ENCODE results near the gene STIMATE. TPM values are rescaled to one million over a fixed set of nuclear protein-coding genes. Genes with fewer than 3 reads are reported as not detected.

The STIMATE gene
- total and polyA plus RNA-seq, 2 donors from 2014 or later, result 21.4 to 23.3 TPM

GRCh38 chr3:52792961-52793695 is 104.2 kb downstream of the STIMATE start:
- Histone ChIP-seq H3K9ac (ENCODE audit: low read length in 3 of 3) (no peak overlapping the region), H3K4me3 (ENCODE audit: low read length in 3 of 3) (no peak overlapping the region), H3K36me3 (ENCODE audit: control insufficient read depth in 2 of 3, insufficient read depth in 3 of 3, low read length in 3 of 3) (no peaks in the 10 kb centered on the region), H3K4me1 (ENCODE audit: control insufficient read depth in 2 of 3, insufficient read depth in 2 of 3, low read depth in 1 of 3, low read length in 3 of 3) (no peaks in the 10 kb centered on the region), H3K9me3 (ENCODE audit: control insufficient read depth in 2 of 3, insufficient read depth in 1 of 3, low read length in 3 of 3) (no peaks in the 10 kb centered on the region), H3K27me3 (ENCODE audit: control insufficient read depth, insufficient read depth, low read length) (no peaks in the 10 kb centered on the region), H3K27ac (ENCODE audit: low read depth in 2 of 2, low read length in 2 of 2) (no peak overlapping the region)
- no peak for DNase-seq
- no peak for FAIRE-seq
- intact Hi-C loops (cut with DNase I), result no loop called here
- TF ChIP-seq CTCF (IDR thresholded peaks at IDR 0.05; ENCODE audit: borderline replicate concordance, extremely low read depth, insufficient read depth), result no peak

DNA sequence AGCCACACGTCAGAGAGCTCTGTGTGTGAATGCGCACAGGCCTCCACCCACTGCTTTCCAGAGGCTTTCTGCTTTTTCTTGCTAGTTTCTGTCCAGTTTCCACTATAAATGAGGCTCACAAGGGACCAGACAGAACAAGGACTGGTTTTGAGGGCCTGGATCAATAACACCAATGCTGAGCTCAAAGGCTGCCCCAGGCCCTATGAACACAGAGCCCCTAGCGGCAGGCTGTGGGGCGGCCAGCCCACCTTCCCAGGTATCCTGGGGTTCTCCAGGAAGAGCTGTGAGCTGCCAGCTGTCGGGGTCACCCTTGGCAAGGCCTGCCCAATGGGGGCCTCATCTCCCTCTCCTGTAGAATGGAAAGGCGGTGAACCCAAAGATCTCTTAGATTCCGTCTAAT is 104.9 kb downstream of the STIMATE start:
- intact Hi-C loops (cut with DNase I), result no loop called here
- Histone ChIP-seq H3K36me3 (ENCODE audit: control insufficient read depth in 2 of 3, insufficient read depth in 3 of 3, low read length in 3 of 3) (no peaks in the 10 kb centered on the region), H3K4me1 (ENCODE audit: control insufficient read depth in 2 of 3, insufficient read depth in 2 of 3, low read depth in 1 of 3, low read length in 3 of 3) (no peaks in the 10 kb centered on the region), H3K4me3 (ENCODE audit: low read length in 3 of 3) (no peak overlapping the region), H3K27me3 (ENCODE audit: control insufficient read depth, insufficient read depth, low read length) (no peaks in the 10 kb centered on the region), H3K9ac (ENCODE audit: low read length in 3 of 3) (no peak overlapping the region), H3K9me3 (ENCODE audit: control insufficient read depth in 2 of 3, insufficient read depth in 1 of 3, low read length in 3 of 3) (no peaks in the 10 kb centered on the region), H3K27ac (ENCODE audit: low read depth in 2 of 2, low read length in 2 of 2) (no peak overlapping the region)
- no peak for TF ChIP-seq CTCF (IDR thresholded peaks at IDR 0.05; ENCODE audit: borderline replicate concordance, extremely low read depth, insufficient read depth)
- FAIRE-seq (no peak), DNase-seq (no peak)

DNA sequence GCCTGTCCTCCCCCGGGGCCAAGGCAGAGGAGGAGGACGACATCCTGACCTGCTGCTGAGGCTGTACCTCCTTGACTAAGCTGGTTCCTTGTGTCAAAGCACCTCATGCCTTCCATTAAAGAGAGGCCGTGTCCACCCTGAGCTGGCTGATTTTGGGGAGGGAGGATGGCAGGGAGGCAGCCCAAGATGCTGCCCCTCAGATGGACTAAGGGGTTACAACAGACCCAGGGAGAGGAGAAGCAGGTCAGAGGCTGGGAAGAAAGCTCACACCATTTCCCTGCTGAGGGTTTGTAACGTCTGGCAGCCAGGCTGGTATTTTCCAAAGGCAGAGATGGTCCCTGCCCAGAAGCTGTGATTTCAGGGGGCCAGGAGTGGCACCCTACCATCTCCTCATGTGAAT is 105.4 kb downstream of the STIMATE start:
- Histone ChIP-seq H3K27ac (ENCODE audit: low read depth in 2 of 2, low read length in 2 of 2) (no peak overlapping the region), H3K27me3 (ENCODE audit: control insufficient read depth, insufficient read depth, low read length) (no peaks in the 10 kb centered on the region), H3K4me1 (ENCODE audit: control insufficient read depth in 2 of 3, insufficient read depth in 2 of 3, low read depth in 1 of 3, low read length in 3 of 3) (no peaks in the 10 kb centered on the region), H3K9ac (ENCODE audit: low read length in 3 of 3) (no peak overlapping the region), H3K4me3 (ENCODE audit: low read length in 3 of 3) (no peak overlapping the region), H3K9me3 (ENCODE audit: control insufficient read depth in 2 of 3, insufficient read depth in 1 of 3, low read length in 3 of 3) (no peaks in the 10 kb centered on the region), H3K36me3 (ENCODE audit: control insufficient read depth in 2 of 3, insufficient read depth in 3 of 3, low read length in 3 of 3) (no peaks in the 10 kb centered on the region)
- intact Hi-C loops (cut with DNase I), result no loop called here
- no peak for DNase-seq
- no peak for TF ChIP-seq CTCF (IDR thresholded peaks at IDR 0.05; ENCODE audit: borderline replicate concordance, extremely low read depth, insufficient read depth)
- FAIRE-seq, result no peak

- H3K36me3 ChIP-seq (ENCODE audit: control insufficient read depth in 2 of 3, insufficient read depth in 3 of 3, low read length in 3 of 3), result no peaks in the 10 kb centered on the region
- intact Hi-C loops (cut with DNase I), result no loop called here
- no peak overlapping the region for H3K4me3 ChIP-seq (ENCODE audit: low read length in 3 of 3)
- no peak for TF ChIP-seq CTCF (IDR thresholded peaks at IDR 0.05; ENCODE audit: borderline replicate concordance, extremely low read depth, insufficient read depth)
- H3K27ac ChIP-seq (ENCODE audit: low read depth in 2 of 2, low read length in 2 of 2), result no peak overlapping the region
- no peak overlapping the region for H3K9ac ChIP-seq (ENCODE audit: low read length in 3 of 3)
- H3K4me1 ChIP-seq (ENCODE audit: control insufficient read depth in 2 of 3, insufficient read depth in 2 of 3, low read depth in 1 of 3, low read length in 3 of 3), result no peaks in the 10 kb centered on the region
- FAIRE-seq, result no peak
- no peak for DNase-seq
- no peaks in the 10 kb centered on the region for H3K9me3 ChIP-seq (ENCODE audit: control insufficient read depth in 2 of 3, insufficient read depth in 1 of 3, low read length in 3 of 3)
- H3K27me3 ChIP-seq (ENCODE audit: control insufficient read depth, insufficient read depth, low read length), result no peaks in the 10 kb centered on the region
These were observed 106.0 kb downstream of the STIMATE start for GRCh38 chr3:52791366-52791765.

All from kidney (tissue), 14 donors.